Measurements from ENCODE around the gene GGA1. TPM values are rescaled to one million over a fixed set of nuclear protein-coding genes. Genes with fewer than 3 reads are reported as not detected.

Gene GGA1
- polyA plus RNA-seq, 4 donors, result 42.8 to 73.2 (median 56.0) TPM

- Histone ChIP-seq H3K27me3 (ENCODE audit: control insufficient read depth in 3 of 3, insufficient read depth in 3 of 3, low read length in 3 of 3) (no peaks in the 10 kb centered on the region), H3K36me3 (ENCODE audit: control insufficient read depth in 3 of 3, insufficient read depth in 2 of 3, low read depth in 1 of 3, low read length in 3 of 3) (peaks cover 0 to 61% (median 0%) of the 10 kb centered on the region in 3 donors), H3K4me1 (ENCODE audit: control insufficient read depth in 3 of 3, insufficient read depth in 2 of 3, low read depth in 1 of 3, low read length in 2 of 3) (peaks cover 6 to 60% (median 8%) of the 10 kb centered on the region in 3 donors), H3K27ac (ENCODE audit: low read depth in 1 of 3, low read length in 2 of 3) (peak overlapping the region; percentile 58 to 93 (median 86)), H3K9me3 (ENCODE audit: control insufficient read depth in 2 of 2, insufficient read depth in 1 of 2, low read depth in 1 of 2, low read length in 1 of 2) (no peaks in the 10 kb centered on the region), H3K4me3 (ENCODE audit: low read depth in 1 of 3, low read length in 3 of 3) (peak overlapping the region in 1 of 3 donors; percentile 1)
- FAIRE-seq (no peak), DNase-seq (peak; percentile 61 to 77)
- 18 to 37% (median 36%) methylated on average over 14 of the region's 14 CpGs for WGBS, 3 donors
Observed at GRCh38 chr22:37563153-37564081, 45.2 kb upstream of the GGA1 start.

- Histone ChIP-seq H3K27me3 (ENCODE audit: control insufficient read depth in 3 of 3, insufficient read depth in 3 of 3, low read length in 3 of 3) (no peaks in the 10 kb centered on the region), H3K4me1 (ENCODE audit: control insufficient read depth in 3 of 3, insufficient read depth in 2 of 3, low read depth in 1 of 3, low read length in 2 of 3) (peaks cover 6 to 68% (median 8%) of the 10 kb centered on the region in 3 donors), H3K36me3 (ENCODE audit: control insufficient read depth in 3 of 3, insufficient read depth in 2 of 3, low read depth in 1 of 3, low read length in 3 of 3) (peaks cover 0 to 69% (median 0%) of the 10 kb centered on the region in 3 donors), H3K9me3 (ENCODE audit: control insufficient read depth in 2 of 2, insufficient read depth in 1 of 2, low read depth in 1 of 2, low read length in 1 of 2) (no peaks in the 10 kb centered on the region), H3K4me3 (ENCODE audit: low read depth in 1 of 3, low read length in 3 of 3) (no peak overlapping the region), H3K27ac (ENCODE audit: low read depth in 1 of 3, low read length in 2 of 3) (peak overlapping the region; percentile 4 to 93 (median 86))
- DNase-seq, result no peak
- FAIRE-seq, result no peak
- 57 to 60% (median 59%) methylated on average over 7 of the region's 7 CpGs for WGBS, 3 donors
Observed at GRCh38 chr22:37564111-37564711, 44.4 kb upstream of the GGA1 start.

GRCh38 chr22:37565830-37566229 lies 42.8 kb upstream of the GGA1 start:
- no peak for DNase-seq
- Histone ChIP-seq H3K27ac (ENCODE audit: low read depth in 1 of 3, low read length in 2 of 3) (no peak overlapping the region), H3K36me3 (ENCODE audit: control insufficient read depth in 3 of 3, insufficient read depth in 2 of 3, low read depth in 1 of 3, low read length in 3 of 3) (peaks cover 0 to 85% (median 0%) of the 10 kb centered on the region in 3 donors), H3K9me3 (ENCODE audit: control insufficient read depth in 2 of 2, insufficient read depth in 1 of 2, low read depth in 1 of 2, low read length in 1 of 2) (no peaks in the 10 kb centered on the region), H3K4me3 (ENCODE audit: low read depth in 1 of 3, low read length in 3 of 3) (no peak overlapping the region), H3K27me3 (ENCODE audit: control insufficient read depth in 3 of 3, insufficient read depth in 3 of 3, low read length in 3 of 3) (no peaks in the 10 kb centered on the region), H3K4me1 (ENCODE audit: control insufficient read depth in 3 of 3, insufficient read depth in 2 of 3, low read depth in 1 of 3, low read length in 2 of 3) (peaks cover 7 to 76% (median 8%) of the 10 kb centered on the region in 3 donors)
- 52 to 67% (median 59%) methylated on average over 17 of the region's 17 CpGs for WGBS, 3 donors
- no peak for FAIRE-seq

GRCh38 chr22:37566329-37566837 lies 42.3 kb upstream of the GGA1 start:
- H3K9me3 ChIP-seq (ENCODE audit: control insufficient read depth in 2 of 2, insufficient read depth in 1 of 2, low read depth in 1 of 2, low read length in 1 of 2), result no peaks in the 10 kb centered on the region
- H3K27ac ChIP-seq (ENCODE audit: low read depth in 1 of 3, low read length in 2 of 3), result peak overlapping the region in 1 of 3 donors; percentile 76
- no peak for DNase-seq
- peaks cover 7 to 81% (median 8%) of the 10 kb centered on the region in 3 donors for H3K4me1 ChIP-seq (ENCODE audit: control insufficient read depth in 3 of 3, insufficient read depth in 2 of 3, low read depth in 1 of 3, low read length in 2 of 3)
- WGBS, 3 donors, result 59 to 79% (median 63%) methylated on average over 18 to 28 of the region's 28 CpGs
- no peak for FAIRE-seq
- H3K4me3 ChIP-seq (ENCODE audit: low read depth in 1 of 3, low read length in 3 of 3), result no peak overlapping the region
- peaks cover 0 to 91% (median 0%) of the 10 kb centered on the region in 3 donors for H3K36me3 ChIP-seq (ENCODE audit: control insufficient read depth in 3 of 3, insufficient read depth in 2 of 3, low read depth in 1 of 3, low read length in 3 of 3)
- H3K27me3 ChIP-seq (ENCODE audit: control insufficient read depth in 3 of 3, insufficient read depth in 3 of 3, low read length in 3 of 3), result no peaks in the 10 kb centered on the region

GRCh38 chr22:37566903-37567798 lies 41.5 kb upstream of the GGA1 start:
- FAIRE-seq (no peak), DNase-seq (peak; percentile 90 to 93)
- Histone ChIP-seq H3K36me3 (ENCODE audit: control insufficient read depth in 3 of 3, insufficient read depth in 2 of 3, low read depth in 1 of 3, low read length in 3 of 3) (peaks cover 0 to 95% (median 0%) of the 10 kb centered on the region in 3 donors), H3K9me3 (ENCODE audit: control insufficient read depth in 2 of 2, insufficient read depth in 1 of 2, low read depth in 1 of 2, low read length in 1 of 2) (no peaks in the 10 kb centered on the region), H3K4me1 (ENCODE audit: control insufficient read depth in 3 of 3, insufficient read depth in 2 of 3, low read depth in 1 of 3, low read length in 2 of 3) (peaks cover 4 to 85% (median 8%) of the 10 kb centered on the region in 3 donors), H3K4me3 (ENCODE audit: low read depth in 1 of 3, low read length in 3 of 3) (no peak overlapping the region), H3K27me3 (ENCODE audit: control insufficient read depth in 3 of 3, insufficient read depth in 3 of 3, low read length in 3 of 3) (no peaks in the 10 kb centered on the region), H3K27ac (ENCODE audit: low read depth in 1 of 3, low read length in 2 of 3) (peak overlapping the region; percentile 41 to 84 (median 76))
- WGBS, 3 donors, result 27 to 31% (median 28%) methylated on average over 16 of the region's 16 CpGs

GRCh38 chr22:37568012-37568411 lies 40.6 kb upstream of the GGA1 start:
- DNase-seq (no peak), FAIRE-seq (no peak)
- Histone ChIP-seq H3K27ac (ENCODE audit: low read depth in 1 of 3, low read length in 2 of 3) (peak overlapping the region; percentile 41 to 84 (median 76)), H3K9me3 (ENCODE audit: control insufficient read depth in 2 of 2, insufficient read depth in 1 of 2, low read depth in 1 of 2, low read length in 1 of 2) (no peaks in the 10 kb centered on the region), H3K36me3 (ENCODE audit: control insufficient read depth in 3 of 3, insufficient read depth in 2 of 3, low read depth in 1 of 3, low read length in 3 of 3) (peaks cover 0 to 92% (median 0%) of the 10 kb centered on the region in 3 donors), H3K4me1 (ENCODE audit: control insufficient read depth in 3 of 3, insufficient read depth in 2 of 3, low read depth in 1 of 3, low read length in 2 of 3) (peaks cover 1 to 78% (median 8%) of the 10 kb centered on the region in 3 donors), H3K4me3 (ENCODE audit: low read depth in 1 of 3, low read length in 3 of 3) (no peak overlapping the region), H3K27me3 (ENCODE audit: control insufficient read depth in 3 of 3, insufficient read depth in 3 of 3, low read length in 3 of 3) (no peaks in the 10 kb centered on the region)
- 68 to 81% (median 80%) methylated on average over 14 to 15 of the region's 15 CpGs for WGBS, 3 donors

GRCh38 chr22:37568448-37569008 lies 40.1 kb upstream of the GGA1 start:
- Histone ChIP-seq H3K27ac (ENCODE audit: low read depth in 1 of 3, low read length in 2 of 3) (peak overlapping the region; percentile 79 to 95 (median 84)), H3K36me3 (ENCODE audit: control insufficient read depth in 3 of 3, insufficient read depth in 2 of 3, low read depth in 1 of 3, low read length in 3 of 3) (peaks cover 0 to 92% (median 0%) of the 10 kb centered on the region in 3 donors), H3K4me1 (ENCODE audit: control insufficient read depth in 3 of 3, insufficient read depth in 2 of 3, low read depth in 1 of 3, low read length in 2 of 3) (peaks cover 1 to 73% (median 8%) of the 10 kb centered on the region in 3 donors), H3K9me3 (ENCODE audit: control insufficient read depth in 2 of 2, insufficient read depth in 1 of 2, low read depth in 1 of 2, low read length in 1 of 2) (no peaks in the 10 kb centered on the region), H3K27me3 (ENCODE audit: control insufficient read depth in 3 of 3, insufficient read depth in 3 of 3, low read length in 3 of 3) (no peaks in the 10 kb centered on the region), H3K4me3 (ENCODE audit: low read depth in 1 of 3, low read length in 3 of 3) (no peak overlapping the region)
- DNase-seq (no peak), FAIRE-seq (no peak)
- 62 to 71% (median 64%) methylated on average over 14 of the region's 14 CpGs for WGBS, 3 donors
